HG02885 (cell line): ENCODE measurements around the gene CLEC12A.

ENCODE experiments used
- ATAC-seq: cut with Tn5 transposase; IDR thresholded peaks from one replicate; pipeline ENCODE4 v1.9.1; 2021; ENCODE audit warnings: mild to moderate bottlenecking; ENCODE audit not compliant: unreplicated experiment, poor library complexity

CLEC12A gene

GRCh38 chr12:10031321-10031720 is 60.1 kb downstream of the CLEC12A start:
- no peak for ATAC-seq

GRCh38 chr12:10031771-10032175 is 60.6 kb downstream of the CLEC12A start:
- no peak for ATAC-seq

- ATAC-seq = no peak
These were observed 62.8 kb downstream of the CLEC12A start for GRCh38 chr12:10033783-10034545.
